MCF 10A (cell line): ENCODE data around the gene CCDC85A. TPM values are rescaled to one million over a fixed set of nuclear protein-coding genes. Genes with fewer than 3 reads are reported as not detected.
A peak's percentile ranks its signal among the peaks of the same experiment; 100 is the strongest.

Experiments used
- BruUV-seq: library from RNA; stranded (reverse); fragments of 400-500 nt; replicated peaks from 2 replicates; lab custom pipeline; 2021; lab: Mats Ljungman, UMichigan
- CTCF ChIA-PET: fragments of 300-600 bp; sonication (Branson Sonifier 250); formaldehyde crosslinking; extraction: SDS; loops from one replicate; lab custom pipeline; 2021; ENCODE audit warnings: antibody characterized with exemption, inconsistent platforms; lab: Yijun Ruan, JAX
- POLR2A ChIA-PET: fragments of 300-600, 350-650 bp; sonication (Branson Sonifier 250); formaldehyde crosslinking; extraction: SDS; loops from one replicate; lab custom pipeline; 2020; ENCODE audit warnings: antibody characterized with exemption, inconsistent platforms; lab: Yijun Ruan, JAX
- DNase-seq: peaks from one replicate; pipeline ENCODE4 v3.0.0-alpha.2; 2018; ENCODE audit not compliant: unreplicated experiment
- H3K27ac Mint-ChIP-seq: one replicate; pipeline ENCODE4 v1.8.0; 2022; ENCODE audit warnings: mild to moderate bottlenecking, low read depth, mixed read lengths; ENCODE audit not compliant: unreplicated experiment
- H3K27me3 Mint-ChIP-seq: one replicate; pipeline ENCODE4 v1.8.0; 2022; ENCODE audit warnings: mixed read lengths; ENCODE audit not compliant: insufficient read depth, unreplicated experiment
- H3K36me3 Mint-ChIP-seq: one replicate; pipeline ENCODE4 v1.8.0; 2022; ENCODE audit warnings: mild to moderate bottlenecking, moderate library complexity, mixed read lengths; ENCODE audit not compliant: insufficient read depth, unreplicated experiment
- H3K4me1 Mint-ChIP-seq: one replicate; pipeline ENCODE4 v1.8.0; 2022; ENCODE audit warnings: mixed read lengths; ENCODE audit not compliant: insufficient read depth, unreplicated experiment
- H3K4me3 Mint-ChIP-seq: one replicate; pipeline ENCODE4 v1.8.0; 2022; ENCODE audit warnings: mild to moderate bottlenecking, moderate library complexity, mixed read lengths; ENCODE audit not compliant: unreplicated experiment
- H3K9me3 Mint-ChIP-seq: one replicate; pipeline ENCODE4 v1.8.0; 2022; ENCODE audit warnings: mixed read lengths; ENCODE audit not compliant: unreplicated experiment
- intact Hi-C: fragments of 100-400 bp; cut with micrococcal nuclease; formaldehyde crosslinking; loops from 2 replicates; pipeline ENCODE4 v1.14.1; 2022
- total RNA-seq: library from RNA; stranded (reverse); gene quantifications from 2 replicates; pipeline ENCODE4 v1.2.3, GENCODE V29; 2022
- TF ChIP-seq, protein P1 (sequence below): fragments of 200-600 bp; IDR thresholded peaks from one replicate; pipeline ENCODE4 v1.8.0; 2022; ENCODE audit warnings: antibody characterized with exemption, mild to moderate bottlenecking; ENCODE audit not compliant: unreplicated experiment

Gene CCDC85A
- total RNA-seq, 1 experiment from 2014 or later: 0.16 TPM

DNA sequence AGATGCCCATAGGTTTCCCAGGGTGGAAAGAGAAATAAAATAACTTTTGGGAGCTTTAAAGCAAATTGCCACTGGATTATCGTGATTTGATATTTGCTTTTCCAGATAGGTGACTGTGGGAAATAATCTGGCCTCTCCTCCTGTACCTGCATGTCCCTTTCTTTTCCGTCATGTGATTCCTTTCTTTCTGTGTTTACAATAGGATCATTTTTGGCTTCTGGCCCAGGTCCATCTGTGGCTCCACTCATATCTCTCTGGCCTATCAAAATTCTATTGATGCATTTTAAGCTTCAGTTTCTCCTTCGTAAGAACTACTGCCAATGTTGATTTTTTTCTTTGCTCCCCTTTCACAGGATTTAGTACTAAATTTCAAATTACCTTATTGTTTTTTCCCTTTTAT, 153.6 kb downstream of the CCDC85A start:
- CTCF ChIA-PET: no interaction called here
- no peaks in the 10 kb centered on the region for H3K36me3 Mint-ChIP-seq
- DNase-seq: peak; percentile 18
- POLR2A ChIA-PET: interaction anchor here (0.7 kb wide), 1 partner anchor 114 kb away, joined by 3 read pairs; no protein-coding TSS in a partner anchor
- no peaks in the 10 kb centered on the region for H3K27me3 Mint-ChIP-seq
- H3K27ac Mint-ChIP-seq: no peak overlapping the region
- no TSS peak for BruUV-seq
- intact Hi-C loops: no loop called here
- no peak overlapping the region for H3K4me3 Mint-ChIP-seq
- TF ChIP-seq, protein P1, sequence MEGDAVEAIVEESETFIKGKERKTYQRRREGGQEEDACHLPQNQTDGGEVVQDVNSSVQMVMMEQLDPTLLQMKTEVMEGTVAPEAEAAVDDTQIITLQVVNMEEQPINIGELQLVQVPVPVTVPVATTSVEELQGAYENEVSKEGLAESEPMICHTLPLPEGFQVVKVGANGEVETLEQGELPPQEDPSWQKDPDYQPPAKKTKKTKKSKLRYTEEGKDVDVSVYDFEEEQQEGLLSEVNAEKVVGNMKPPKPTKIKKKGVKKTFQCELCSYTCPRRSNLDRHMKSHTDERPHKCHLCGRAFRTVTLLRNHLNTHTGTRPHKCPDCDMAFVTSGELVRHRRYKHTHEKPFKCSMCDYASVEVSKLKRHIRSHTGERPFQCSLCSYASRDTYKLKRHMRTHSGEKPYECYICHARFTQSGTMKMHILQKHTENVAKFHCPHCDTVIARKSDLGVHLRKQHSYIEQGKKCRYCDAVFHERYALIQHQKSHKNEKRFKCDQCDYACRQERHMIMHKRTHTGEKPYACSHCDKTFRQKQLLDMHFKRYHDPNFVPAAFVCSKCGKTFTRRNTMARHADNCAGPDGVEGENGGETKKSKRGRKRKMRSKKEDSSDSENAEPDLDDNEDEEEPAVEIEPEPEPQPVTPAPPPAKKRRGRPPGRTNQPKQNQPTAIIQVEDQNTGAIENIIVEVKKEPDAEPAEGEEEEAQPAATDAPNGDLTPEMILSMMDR: no peak
- H3K4me1 Mint-ChIP-seq: no peaks in the 10 kb centered on the region
- H3K9me3 Mint-ChIP-seq: no peaks in the 10 kb centered on the region

DNA sequence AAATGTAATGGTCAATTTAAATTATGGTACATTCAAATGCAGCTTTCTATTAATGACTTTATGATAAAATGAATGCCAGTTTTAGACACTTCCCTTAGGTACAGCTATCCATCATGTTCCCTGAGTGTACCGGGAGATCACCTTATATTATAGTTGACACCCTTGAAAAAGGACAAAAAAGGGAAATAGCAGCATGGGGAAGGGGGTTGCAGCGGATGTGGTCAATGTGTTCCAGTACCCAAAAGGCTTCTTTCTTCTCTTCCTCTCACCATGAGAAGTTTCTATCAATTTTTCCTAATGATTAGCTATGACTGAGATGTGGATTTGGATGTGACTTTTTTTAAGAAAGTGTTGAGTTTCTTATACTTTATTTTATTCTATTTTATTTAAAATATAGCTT, 154.4 kb downstream of the CCDC85A start:
- TF ChIP-seq, protein P1: no peak
- H3K4me1 Mint-ChIP-seq: no peaks in the 10 kb centered on the region
- DNase-seq: no peak
- H3K4me3 Mint-ChIP-seq: no peak overlapping the region
- ChIA-PET POLR2A (no interaction called here), CTCF (interaction anchor here (0.9 to 1.0 kb wide), 2 partner anchors 11 to 154 kb away, joined by 3 read pairs; no protein-coding TSS in a partner anchor)
- no peak overlapping the region for H3K27ac Mint-ChIP-seq
- no peaks in the 10 kb centered on the region for H3K27me3 Mint-ChIP-seq
- no peaks in the 10 kb centered on the region for H3K36me3 Mint-ChIP-seq
- no peaks in the 10 kb centered on the region for H3K9me3 Mint-ChIP-seq
- BruUV-seq: no TSS peak
- intact Hi-C loops: no loop called here

DNA sequence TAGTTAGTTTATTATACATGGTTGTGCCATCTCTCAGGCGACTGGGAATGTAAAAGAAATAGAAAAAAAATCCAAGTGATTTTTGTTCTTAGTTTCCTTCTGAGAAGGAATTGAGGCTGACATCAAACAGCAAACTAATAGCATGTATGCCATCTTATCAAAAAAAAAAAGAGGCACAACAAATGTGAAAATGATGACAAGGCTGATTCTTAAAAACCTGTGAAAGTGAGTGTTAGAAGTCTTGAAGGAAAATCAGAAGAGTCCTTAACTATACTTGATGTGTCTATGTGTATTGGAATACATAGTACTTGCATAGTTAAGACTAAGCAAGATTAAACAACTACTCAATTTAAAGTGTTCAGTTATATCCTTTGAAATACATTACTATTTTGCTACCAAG, 161.0 kb downstream of the CCDC85A start:
- POLR2A ChIA-PET: no interaction called here
- Mint-ChIP-seq H3K4me1 (no peaks in the 10 kb centered on the region), H3K27me3 (no peaks in the 10 kb centered on the region), H3K9me3 (no peaks in the 10 kb centered on the region), H3K36me3 (no peaks in the 10 kb centered on the region), H3K27ac (no peak overlapping the region), H3K4me3 (no peak overlapping the region)
- CTCF ChIA-PET: no interaction called here
- DNase-seq: no peak
- TF ChIP-seq, protein P1: no peak
- no TSS peak for BruUV-seq
- intact Hi-C loops: no loop called here

DNA sequence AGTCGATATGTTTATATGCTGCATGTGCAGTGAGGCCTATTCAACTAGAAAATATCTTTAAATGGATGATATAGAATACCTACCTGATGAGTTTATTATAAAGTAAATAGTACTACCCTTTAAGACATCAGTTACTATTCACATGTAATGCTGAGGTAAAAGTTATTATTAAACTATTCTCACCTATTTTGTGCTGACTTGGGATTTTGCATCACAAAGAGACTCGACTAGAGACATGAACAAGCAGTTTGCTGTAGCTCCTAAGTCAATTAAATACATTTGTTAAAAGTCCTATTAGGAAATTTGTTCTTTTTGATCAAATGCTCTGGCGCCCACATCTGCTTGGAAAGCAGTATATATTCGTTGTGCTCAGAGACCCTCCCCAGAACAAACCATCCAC, 164.1 kb downstream of the CCDC85A start:
- TF ChIP-seq, protein P1: no peak
- no peak overlapping the region for H3K4me3 Mint-ChIP-seq
- intact Hi-C loops: no loop called here
- no peaks in the 10 kb centered on the region for H3K36me3 Mint-ChIP-seq
- no peak overlapping the region for H3K27ac Mint-ChIP-seq
- H3K4me1 Mint-ChIP-seq: no peaks in the 10 kb centered on the region
- ChIA-PET CTCF (interaction anchor here (0.6 kb wide), 1 partner anchor 1139 kb away, joined by 3 read pairs; no protein-coding TSS in a partner anchor), POLR2A (no interaction called here)
- H3K9me3 Mint-ChIP-seq: no peaks in the 10 kb centered on the region
- no peaks in the 10 kb centered on the region for H3K27me3 Mint-ChIP-seq
- no TSS peak for BruUV-seq
- no peak for DNase-seq
